IMR-90 (cell line): ENCODE data around the gene KRTAP5-7.
"Not testable (repeated sequence)": the region's sequence is repeated elsewhere in the genome, so short reads cannot be mapped to it uniquely, and the experiment has no call there.

Source experiments
- CTCF ChIP-seq: conservative IDR thresholded peaks from 2 replicates; pipeline ENCODE4 v1.5.1; 2012; ENCODE audit warnings: mild to moderate bottlenecking, low read depth, low read length, improper control_type of control experiment
- RCOR1 ChIP-seq: IDR thresholded peaks from 2 replicates; pipeline ENCODE4 v1.6.1; 2012; ENCODE audit warnings: mild to moderate bottlenecking, low read length, improper control_type of control experiment; ENCODE audit not compliant: insufficient replicate concordance

GRCh38 chr11:71540521-71541304, 13.6 kb downstream of the KRTAP5-7 start:
- TF ChIP-seq RCOR1, CTCF: not testable (repeated sequence)
